G401 (cell line): ENCODE results near the gene INHBB. TPM values are rescaled to one million over a fixed set of nuclear protein-coding genes. Genes with fewer than 3 reads are reported as not detected.

Experiments used
- DNase-seq: peaks from one replicate; pipeline ENCODE4 v3.0.0-alpha.2; 2015; ENCODE audit warnings: low spot score
- in situ Hi-C: cut with HindIII; loops from 2 replicates; pipeline ENCODE4 v1.10.0; 2016; ENCODE audit warnings: low sequenced_read_pairs, mixed read lengths
- total RNA-seq: library from RNA; depleted of rRNA; stranded (reverse); fragments of >200 nt; shearing (Covaris generic); gene quantifications from 2 replicates; pipeline ENCODE4 v1.2.3, GENCODE V29; 2014

INHBB gene
- total RNA-seq, 1 experiment from 2014 or later = not detected

GRCh38 chr2:120331903-120332302 lies 14.0 kb upstream of the INHBB start:
- DNase-seq = no peak
- in situ Hi-C loops = no loop called here

DNA sequence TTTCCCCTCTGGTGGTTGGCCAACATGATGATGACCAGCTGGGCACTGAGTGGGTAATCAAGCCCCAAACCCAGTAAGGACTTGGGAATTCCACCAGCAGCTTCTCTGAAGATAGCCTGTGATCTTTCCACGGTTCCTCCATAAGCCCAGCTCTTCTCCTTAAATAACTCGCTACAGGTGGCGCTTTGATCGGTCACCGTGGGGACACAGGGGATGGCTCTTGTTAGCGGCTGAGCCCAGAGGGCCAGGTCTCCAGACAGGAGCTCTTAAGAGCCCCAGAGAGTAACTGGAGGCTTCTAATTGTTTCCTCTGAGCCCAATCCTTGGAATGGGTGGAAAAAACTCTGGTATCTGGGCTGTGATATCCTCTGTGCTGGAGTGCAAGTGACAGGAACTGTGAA lies 13.6 kb upstream of the INHBB start:
- in situ Hi-C loops = no loop called here
- DNase-seq = no peak

DNA sequence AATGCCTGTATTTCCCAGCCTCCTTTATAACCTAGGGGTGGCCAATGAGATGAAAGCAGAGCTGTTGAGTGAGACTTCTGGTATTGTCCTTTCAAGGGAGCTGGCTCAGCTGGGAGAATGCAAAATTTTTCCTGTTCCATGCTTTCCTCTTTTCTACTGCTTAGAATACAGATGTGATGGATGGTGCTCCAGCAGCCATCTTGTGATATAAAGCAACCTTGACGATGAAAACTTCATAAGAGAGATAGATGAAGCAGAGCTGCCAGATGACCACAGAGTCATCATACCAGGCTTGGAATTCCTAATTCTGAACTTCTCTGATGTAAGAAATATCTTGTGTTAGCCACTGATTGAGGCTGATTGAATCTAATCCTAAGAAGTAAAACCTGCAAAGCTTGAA lies 11.9 kb upstream of the INHBB start:
- no peak for DNase-seq
- in situ Hi-C loops = no loop called here

GRCh38 chr2:120336749-120337148 lies 9.2 kb upstream of the INHBB start:
- in situ Hi-C loops = no loop called here
- DNase-seq = no peak

GRCh38 chr2:120338015-120338414 lies 7.9 kb upstream of the INHBB start:
- in situ Hi-C loops = no loop called here
- DNase-seq = no peak

DNA sequence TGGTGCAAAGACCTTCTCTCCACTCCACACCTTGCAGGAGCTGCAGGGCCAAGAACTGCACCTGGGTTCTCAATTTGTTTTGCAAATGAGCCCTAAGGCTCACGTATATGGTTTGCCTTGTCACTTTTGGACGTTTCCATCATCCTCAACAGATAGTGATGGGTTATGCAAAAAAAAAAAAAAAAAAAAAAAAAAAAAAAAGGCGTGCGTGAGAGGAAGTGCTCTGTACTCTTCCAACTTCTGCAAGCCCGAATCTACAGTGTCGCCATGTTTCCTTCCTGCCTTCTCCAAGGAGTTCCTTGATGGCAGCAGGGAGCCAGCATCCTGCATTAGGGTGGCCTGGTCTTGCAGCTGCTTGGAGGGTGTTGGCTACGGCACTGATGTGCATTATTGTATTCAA lies 4.0 kb upstream of the INHBB start:
- in situ Hi-C loops = no loop called here
- no peak for DNase-seq

DNA sequence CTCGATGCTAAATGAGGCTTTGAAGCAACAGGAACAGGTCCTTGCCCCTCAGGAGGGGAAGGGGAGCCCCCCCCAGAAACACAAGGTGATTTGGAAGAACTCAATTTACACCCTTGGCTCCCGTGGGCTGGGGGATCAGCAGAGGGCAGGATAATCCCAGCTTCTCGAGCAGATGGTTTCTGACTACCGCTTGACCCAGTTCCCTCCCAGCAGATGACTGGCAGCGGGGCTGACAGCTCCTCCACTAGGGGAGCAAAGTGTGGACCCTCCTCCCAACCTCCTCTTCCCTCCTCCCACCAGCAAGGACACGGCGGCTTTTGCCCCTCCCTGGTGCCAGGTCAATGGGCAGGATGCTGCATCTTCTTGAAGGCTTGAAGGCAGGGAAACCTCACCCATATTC lies 3.5 kb upstream of the INHBB start:
- in situ Hi-C loops = no loop called here

GRCh38 chr2:120343100-120343432 lies 2.9 kb upstream of the INHBB start:
- DNase-seq = no peak
- in situ Hi-C loops = no loop called here

More for the DNA sequence above, 3.5 kb upstream of the INHBB start:
- no peak for DNase-seq

GRCh38 chr2:120343433-120344105 lies 2.4 kb upstream of the INHBB start:
- peak; percentile 47 for DNase-seq
- in situ Hi-C loops = no loop called here

GRCh38 chr2:120344214-120344975 lies 1.5 kb upstream of the INHBB start:
- no peak for DNase-seq
- in situ Hi-C loops = no loop called here

DNA sequence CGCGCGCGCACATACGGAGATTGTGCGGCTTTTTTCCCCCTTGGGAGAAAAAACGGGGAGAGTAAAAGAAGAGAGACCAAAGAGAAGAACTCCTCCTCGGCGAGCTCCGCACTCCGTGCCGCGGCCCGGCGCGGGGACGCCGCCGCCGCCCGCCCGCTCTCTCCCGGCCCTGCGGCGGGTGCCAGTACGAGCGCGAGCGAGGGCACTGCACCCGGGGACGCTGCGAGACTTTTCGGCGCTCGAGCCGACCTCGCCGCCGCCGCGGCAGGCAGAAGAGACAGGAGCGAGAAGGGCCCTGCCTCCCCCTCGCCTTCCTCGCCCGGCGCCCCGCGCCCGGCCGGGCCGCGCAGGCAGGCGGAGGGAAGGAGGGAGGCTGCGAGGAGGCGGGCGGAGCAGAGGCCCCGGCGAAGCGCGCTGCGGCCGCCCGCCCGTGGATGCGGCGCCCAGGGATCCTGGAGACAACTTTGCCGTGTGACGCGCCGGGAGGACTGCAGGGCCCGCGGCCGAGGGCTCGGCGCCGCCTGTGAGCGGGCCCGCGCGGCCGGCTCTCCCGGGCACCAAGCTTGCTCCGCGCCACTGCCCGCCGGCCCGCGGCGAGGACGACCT lies 857 bp upstream of the INHBB start:
- in situ Hi-C loops = no loop called here
- DNase-seq = no peak

DNA sequence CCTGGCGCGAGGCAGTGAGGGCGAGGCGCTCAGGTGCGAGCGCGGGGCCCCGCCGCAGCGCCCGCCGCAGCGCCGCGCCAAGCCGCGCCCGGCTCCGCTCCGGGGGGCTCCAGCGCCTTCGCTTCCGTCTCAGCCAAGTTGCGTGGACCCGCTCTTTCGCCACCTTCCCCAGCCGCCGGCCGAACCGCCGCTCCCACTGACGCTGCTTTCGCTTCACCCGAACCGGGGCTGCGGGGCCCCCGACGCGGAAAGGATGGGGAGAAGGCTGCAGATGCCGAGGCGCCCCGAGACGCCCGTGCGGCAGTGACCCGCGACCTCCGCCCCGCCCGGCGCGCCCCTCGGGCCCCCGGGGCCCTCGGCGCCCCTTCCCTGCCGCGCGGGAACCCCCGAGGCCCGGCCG lies 328 bp upstream of the INHBB start:
- DNase-seq = no peak
- in situ Hi-C loops = no loop called here

- peak; percentile 8 for DNase-seq
- in situ Hi-C loops = no loop called here
These were observed 877 bp downstream of the INHBB start for GRCh38 chr2:120346667-120347358.

- no peak for DNase-seq
- in situ Hi-C loops = no loop called here
These were observed 1.6 kb downstream of the INHBB start for GRCh38 chr2:120347396-120348060.

DNA sequence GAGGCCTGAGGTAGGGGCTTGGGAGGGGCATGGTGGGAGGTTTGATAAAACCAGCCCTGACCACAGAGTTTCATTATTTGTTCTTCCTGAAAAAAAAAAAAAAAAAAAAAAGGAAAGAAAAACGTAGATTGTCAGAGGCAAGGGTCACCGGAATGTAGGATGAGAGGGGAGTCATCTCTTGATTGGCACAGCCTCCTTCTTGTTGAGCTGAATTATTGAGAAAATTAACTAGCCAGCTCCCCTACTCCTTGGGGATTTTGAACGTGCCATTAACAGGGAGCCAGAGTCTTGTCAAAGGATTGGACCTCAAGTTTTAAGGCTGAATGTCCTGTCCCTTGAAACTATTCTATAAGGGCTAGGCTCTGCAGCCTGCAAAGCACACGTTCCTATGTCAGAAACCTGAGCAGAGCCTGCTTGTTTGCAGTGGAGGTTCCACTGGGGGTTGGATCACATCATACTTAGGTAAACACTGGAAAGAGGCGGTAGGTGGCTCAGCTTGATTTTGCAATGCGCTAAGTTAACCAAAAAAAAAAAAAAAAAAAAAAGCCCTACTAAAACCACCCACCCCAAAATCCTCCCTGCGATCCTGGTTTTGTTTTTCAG lies 2.3 kb downstream of the INHBB start:
- in situ Hi-C loops = no loop called here

DNA sequence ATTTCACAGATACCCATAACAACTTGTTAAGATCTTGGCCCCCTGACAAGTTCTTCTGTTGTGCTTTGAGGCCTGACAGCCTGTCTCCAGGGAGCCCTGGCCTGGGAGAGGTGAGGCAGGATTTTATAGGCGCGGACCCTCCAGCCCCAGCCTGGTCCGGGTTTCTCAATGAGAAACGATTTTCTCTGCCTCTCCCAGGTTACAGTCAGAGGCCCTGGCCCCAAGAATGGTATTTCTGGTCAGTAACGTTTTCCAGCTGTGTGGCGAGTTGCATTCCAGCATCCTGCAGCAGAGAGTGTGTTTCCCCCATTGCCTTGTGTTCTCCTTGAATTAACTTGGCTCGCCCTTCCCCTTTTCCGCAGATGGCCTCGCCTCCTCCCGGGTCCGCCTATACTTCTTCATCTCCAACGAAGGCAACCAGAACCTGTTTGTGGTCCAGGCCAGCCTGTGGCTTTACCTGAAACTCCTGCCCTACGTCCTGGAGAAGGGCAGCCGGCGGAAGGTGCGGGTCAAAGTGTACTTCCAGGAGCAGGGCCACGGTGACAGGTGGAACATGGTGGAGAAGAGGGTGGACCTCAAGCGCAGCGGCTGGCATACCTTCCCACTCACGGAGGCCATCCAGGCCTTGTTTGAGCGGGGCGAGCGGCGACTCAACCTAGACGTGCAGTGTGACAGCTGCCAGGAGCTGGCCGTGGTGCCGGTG lies 3.0 kb downstream of the INHBB start:
- in situ Hi-C loops = no loop called here
- no peak for DNase-seq

More for the DNA sequence above, 2.3 kb downstream of the INHBB start:
- no peak for DNase-seq

GRCh38 chr2:120349440-120349921 lies 3.5 kb downstream of the INHBB start:
- in situ Hi-C loops = no loop called here
- DNase-seq = no peak

GRCh38 chr2:120350080-120350479 lies 4.1 kb downstream of the INHBB start:
- in situ Hi-C loops = no loop called here
- DNase-seq = no peak
